SK-N-SH (cell line): Measurements from ENCODE around the gene ADCY9. TPM values are rescaled to one million over a fixed set of nuclear protein-coding genes. Genes with fewer than 3 reads are reported as not detected.

ENCODE experiments used
- CTCF ChIA-PET: fragments of 300-600, 350-600 bp; formaldehyde crosslinking; extraction: SDS; loops from one replicate; lab custom pipeline; 2021; lab: Yijun Ruan, JAX
- POLR2A ChIA-PET: fragments of 350-600 bp; sonication (Branson Sonifier 250); formaldehyde crosslinking; extraction: SDS; loops from one replicate; lab custom pipeline; 2020; ENCODE audit warnings: antibody characterized with exemption, inconsistent platforms; lab: Yijun Ruan, JAX
- DNase-seq: peaks from one replicate; pipeline ENCODE4 v3.0.0; 2012
- H2AFZ ChIP-seq: fragments of 200-600 bp; sonication (generic); 2 replicates; pipeline ENCODE4 v1.8.1; 2016; ENCODE audit warnings: antibody characterized with exemption, mild to moderate bottlenecking, low read depth
- H3F3A ChIP-seq: fragments of 200-600 bp; sonication (generic); replicated peaks from 2 replicates; pipeline ENCODE3; 2016; ENCODE audit warnings: antibody characterized with exemption, mild to moderate bottlenecking; ENCODE audit not compliant: insufficient read depth
- H3K27ac ChIP-seq, 2 experiments: fragments of 200-500 bp in 1 of 2; fragments of 200-600 bp in 1 of 2; sonication (Bioruptor generic) in 1 of 2; sonication (generic), shearing (Covaris generic) in 1 of 2; 2 replicates each; pipeline versions ENCODE4 v1.5.1 to v1.6.1; 2014 to 2016; ENCODE audit warnings: low read depth in 2 of 2, inconsistent platforms in 1 of 2, low read length in 1 of 2, mild to moderate bottlenecking in 1 of 2, mixed read lengths in 1 of 2
- H3K27me3 ChIP-seq: fragments of 200-600 bp; sonication (generic), shearing (Covaris generic); 2 replicates; pipeline ENCODE4 v1.6.1; 2016; ENCODE audit warnings: mixed run types; ENCODE audit not compliant: insufficient read depth
- H3K36me3 ChIP-seq, 2 experiments: fragments of 200-500 bp in 1 of 2; fragments of 200-600 bp in 1 of 2; sonication (Bioruptor generic) in 1 of 2; sonication (generic) in 1 of 2; replicated peaks in 1 of 2; 2 replicates each; pipeline versions ENCODE3 to v1.5.1; 2014 to 2016; ENCODE audit warnings: low read length in 1 of 2, mild to moderate bottlenecking in 1 of 2; ENCODE audit not compliant: insufficient read depth in 2 of 2, control insufficient read depth in 1 of 2
- H3K4me1 ChIP-seq, 2 experiments: fragments of 200-500 bp in 1 of 2; fragments of 200-600 bp in 1 of 2; sonication (Bioruptor generic) in 1 of 2; sonication (generic), shearing (Covaris generic) in 1 of 2; 2 replicates each; pipeline versions ENCODE4 v1.5.1 to v1.6.1; 2014 to 2016; ENCODE audit warnings: low read depth in 1 of 2, low read length in 1 of 2, mixed run types in 1 of 2; ENCODE audit not compliant: insufficient read depth in 2 of 2, control insufficient read depth in 1 of 2
- H3K4me2 ChIP-seq: fragments of 200-600 bp; sonication (generic), shearing (Covaris generic); 2 replicates; pipeline ENCODE4 v1.6.1; 2017; ENCODE audit warnings: mixed run types
- H3K4me3 ChIP-seq, 2 experiments: fragments of 200-500 bp in 1 of 2; fragments of 200-600 bp in 1 of 2; sonication (Bioruptor generic) in 1 of 2; sonication (generic), shearing (Covaris generic) in 1 of 2; 2 replicates each; pipeline versions ENCODE4 v1.5.1 to v1.8.1; 2014 to 2016; ENCODE audit warnings: low read depth in 2 of 2, inconsistent platforms in 1 of 2, low read length in 1 of 2, mild to moderate bottlenecking in 1 of 2, mixed read lengths in 1 of 2, moderate library complexity in 1 of 2
- H3K79me2 ChIP-seq: fragments of 200-600 bp; sonication (generic); 2 replicates; pipeline ENCODE4 v1.8.1; 2017; ENCODE audit warnings: mild to moderate bottlenecking; ENCODE audit not compliant: insufficient read depth
- H3K9ac ChIP-seq: fragments of 200-600 bp; sonication (generic); 2 replicates; pipeline ENCODE4 v1.6.1; 2017; ENCODE audit warnings: mixed run types
- H3K9me2 ChIP-seq: fragments of 200-600 bp; sonication (generic); 2 replicates; pipeline ENCODE4 v1.6.1; 2017; ENCODE audit warnings: mixed run types
- H3K9me3 ChIP-seq: fragments of 200-600 bp; sonication (generic); 2 replicates; pipeline ENCODE4 v1.6.1; 2017; ENCODE audit warnings: mixed run types, mild to moderate bottlenecking, moderate library complexity
- H4K20me1 ChIP-seq: fragments of 200-600 bp; sonication (generic); 2 replicates; pipeline ENCODE4 v1.6.1; 2017; ENCODE audit warnings: mild to moderate bottlenecking, mixed run types; ENCODE audit not compliant: insufficient read depth
- ELF1 ChIP-seq: IDR thresholded peaks from 2 replicates; pipeline ENCODE4 v1.4.0; 2012
- EP300 ChIP-seq, 2 experiments: IDR thresholded peaks; 2 replicates each; pipeline versions ENCODE4 v1.4.0 to v1.6.1; 2012; ENCODE audit warnings: borderline replicate concordance in 1 of 2, low read depth in 1 of 2, low read length in 1 of 2
- EZH2phosphoT487 ChIP-seq: fragments of 200-600 bp; sonication (generic); IDR thresholded peaks from 2 replicates; pipeline ENCODE4 v1.6.1; 2017; ENCODE audit warnings: low read depth, mixed run types, mild to moderate bottlenecking, antibody characterized with exemption, moderate library complexity, borderline replicate concordance
- FOXJ3 ChIP-seq: sonication (generic); formaldehyde crosslinking; IDR thresholded peaks from 2 replicates; pipeline ENCODE4 v1.5.1; 2020; ENCODE audit warnings: mild to moderate bottlenecking, missing genetic modification reagents
- FOXM1 ChIP-seq: IDR thresholded peaks from 2 replicates; pipeline ENCODE4 v1.4.0; 2012; ENCODE audit warnings: low read depth, mild to moderate bottlenecking
- GABPA ChIP-seq: IDR thresholded peaks from 2 replicates; pipeline ENCODE4 v1.4.0; 2012; ENCODE audit warnings: low read depth, mild to moderate bottlenecking
- GATA2 ChIP-seq: sonication (generic); formaldehyde crosslinking; IDR thresholded peaks from 2 replicates; pipeline ENCODE4 v1.5.0; 2020; ENCODE audit warnings: mild to moderate bottlenecking, missing genetic modification reagents
- JUND ChIP-seq: IDR thresholded peaks from 2 replicates; pipeline ENCODE4 v1.4.0; 2012
- MAX ChIP-seq: IDR thresholded peaks from 2 replicates; pipeline ENCODE4 v1.4.0; 2012; ENCODE audit warnings: low read depth
- PBX3 ChIP-seq: IDR thresholded peaks from 2 replicates; pipeline ENCODE4; 2012
- POLR2AphosphoS5 ChIP-seq: IDR thresholded peaks from 2 replicates; pipeline ENCODE4 v1.6.1; 2012; ENCODE audit warnings: low read depth, low read length
- RFX5 ChIP-seq: IDR thresholded peaks from 2 replicates; pipeline ENCODE4 v1.6.1; 2012; ENCODE audit warnings: mild to moderate bottlenecking, improper control_type of control experiment, low read length
- RXRA ChIP-seq: IDR thresholded peaks from 2 replicates; pipeline ENCODE4 v1.4.0; 2012; ENCODE audit warnings: low read depth, mild to moderate bottlenecking, borderline replicate concordance
- SMC3 ChIP-seq: IDR thresholded peaks from 2 replicates; pipeline ENCODE4 v1.6.1; 2012; ENCODE audit warnings: low read depth, low read length, improper control_type of control experiment
- TAF1 ChIP-seq: IDR thresholded peaks from 2 replicates; pipeline ENCODE4 v1.6.1; 2012; ENCODE audit warnings: low read depth, mild to moderate bottlenecking, low read length, moderate library complexity, borderline replicate concordance
- TCF12 ChIP-seq: IDR thresholded peaks from 2 replicates; pipeline ENCODE4 v1.4.0; 2012
- YY1 ChIP-seq: IDR thresholded peaks from 2 replicates; pipeline ENCODE4 v1.4.0; 2012; ENCODE audit warnings: low read depth, mild to moderate bottlenecking
- ZBTB33 ChIP-seq: IDR thresholded peaks from 2 replicates; pipeline ENCODE4 v1.4.0; 2012; ENCODE audit warnings: low read depth, borderline replicate concordance
- WGBS: methylation state at CpG from one replicate; pipeline ENCODE4 v1.1.6; 2017; ENCODE audit warnings: low lambda C conversion rate; 5-methylcytosine and 5-hydroxymethylcytosine counted together
- polyA plus RNA-seq, 3 experiments: library from polyadenylated mRNA; depleted of rRNA; stranded (reverse); fragments of >200 nt; gene quantifications; 2 replicates each; pipeline ENCODE4 v1.2.3, GENCODE V29; 2012
- TF ChIP-seq, protein P1 (sequence below): fragments of 150-350 bp; IDR thresholded peaks from 2 replicates; pipeline ENCODE4 v1.6.1; 2016; ENCODE audit warnings: mild to moderate bottlenecking, low read depth, low read length
- TF ChIP-seq, protein P2 (sequence below): IDR thresholded peaks from 2 replicates; pipeline ENCODE4 v1.4.0; 2012; ENCODE audit warnings: low read depth, borderline replicate concordance

The ADCY9 gene
- polyA plus RNA-seq, 1 of the 3 experiments (the other 2 are of a cell fraction), result 5.2 TPM

- peak; percentile 48 for DNase-seq
- H3K4me2 ChIP-seq, result no peak overlapping the region
- no peaks in the 10 kb centered on the region for H4K20me1 ChIP-seq
- no peak overlapping the region for H3K4me3 ChIP-seq
- TF ChIP-seq JUND (no peak), GATA2 (CRISPR knock-in tag) (peak; percentile 59)
- H3F3A ChIP-seq, result no peaks in the 10 kb centered on the region
- H3K27me3 ChIP-seq, result no peaks in the 10 kb centered on the region
- no peak overlapping the region for H2AFZ ChIP-seq
- H3K79me2 ChIP-seq, result no peaks in the 10 kb centered on the region
- WGBS, result 46% methylated on average over 4 of the region's 5 CpGs
- no peak overlapping the region for H3K9ac ChIP-seq
- H3K4me1 ChIP-seq, result peaks cover 0 to 6% of the 10 kb centered on the region in 2 experiments; a peak in 1 of 4 replicates
- no peaks in the 10 kb centered on the region for H3K9me2 ChIP-seq
- ChIA-PET CTCF (interaction anchor here (0.5 to 1.5 kb wide), 2 partner anchors 25 to 102 kb away, joined by 3 read pairs; no protein-coding TSS in a partner anchor), POLR2A (no interaction called here)
- no peaks in the 10 kb centered on the region for H3K9me3 ChIP-seq
- no peaks in the 10 kb centered on the region for H3K36me3 ChIP-seq
- no peak overlapping the region for H3K27ac ChIP-seq
Measured at GRCh38 chr16:4152267-4152666, 36.0 kb upstream of the ADCY9 start.

- H4K20me1 ChIP-seq, result no peaks in the 10 kb centered on the region
- no peaks in the 10 kb centered on the region for H3K36me3 ChIP-seq
- no peak overlapping the region for H3K9ac ChIP-seq
- no peaks in the 10 kb centered on the region for H3F3A ChIP-seq
- no peak overlapping the region for H3K4me3 ChIP-seq
- no peaks in the 10 kb centered on the region for H3K9me2 ChIP-seq
- no peak for TF ChIP-seq GABPA
- TF ChIP-seq YY1, result no peak
- TF ChIP-seq, protein P1, sequence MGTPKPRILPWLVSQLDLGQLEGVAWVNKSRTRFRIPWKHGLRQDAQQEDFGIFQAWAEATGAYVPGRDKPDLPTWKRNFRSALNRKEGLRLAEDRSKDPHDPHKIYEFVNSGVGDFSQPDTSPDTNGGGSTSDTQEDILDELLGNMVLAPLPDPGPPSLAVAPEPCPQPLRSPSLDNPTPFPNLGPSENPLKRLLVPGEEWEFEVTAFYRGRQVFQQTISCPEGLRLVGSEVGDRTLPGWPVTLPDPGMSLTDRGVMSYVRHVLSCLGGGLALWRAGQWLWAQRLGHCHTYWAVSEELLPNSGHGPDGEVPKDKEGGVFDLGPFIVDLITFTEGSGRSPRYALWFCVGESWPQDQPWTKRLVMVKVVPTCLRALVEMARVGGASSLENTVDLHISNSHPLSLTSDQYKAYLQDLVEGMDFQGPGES, result no peak
- no peak for TF ChIP-seq RFX5
- no peak for TF ChIP-seq POLR2AphosphoS5
- no peak for TF ChIP-seq SMC3
- no peak for TF ChIP-seq FOXJ3 (CRISPR knock-in tag)
- no peak for TF ChIP-seq TAF1
- TF ChIP-seq GATA2 (CRISPR knock-in tag), result no peak
- no peak for TF ChIP-seq FOXM1
- TF ChIP-seq PBX3, result no peak
- no peak for TF ChIP-seq ELF1
- no peak for TF ChIP-seq RXRA
- TF ChIP-seq ZBTB33, result no peak
- no peak for TF ChIP-seq MAX
- TF ChIP-seq TCF12, result no peak
- TF ChIP-seq EZH2phosphoT487, result no peak
- TF ChIP-seq EP300 (IDR thresholded peaks at IDR 0.05; ENCODE audit: borderline replicate concordance in 1 of 2, low read depth in 1 of 2, low read length in 1 of 2), result no peak
- TF ChIP-seq, protein P2, sequence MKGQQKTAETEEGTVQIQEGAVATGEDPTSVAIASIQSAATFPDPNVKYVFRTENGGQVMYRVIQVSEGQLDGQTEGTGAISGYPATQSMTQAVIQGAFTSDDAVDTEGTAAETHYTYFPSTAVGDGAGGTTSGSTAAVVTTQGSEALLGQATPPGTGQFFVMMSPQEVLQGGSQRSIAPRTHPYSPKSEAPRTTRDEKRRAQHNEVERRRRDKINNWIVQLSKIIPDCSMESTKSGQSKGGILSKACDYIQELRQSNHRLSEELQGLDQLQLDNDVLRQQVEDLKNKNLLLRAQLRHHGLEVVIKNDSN, result no peak
- H3K27me3 ChIP-seq, result no peaks in the 10 kb centered on the region
- no peak overlapping the region for H2AFZ ChIP-seq
- H3K79me2 ChIP-seq, result no peaks in the 10 kb centered on the region
- DNase-seq, result no peak
- no peak overlapping the region for H3K4me2 ChIP-seq
- H3K9me3 ChIP-seq, result no peaks in the 10 kb centered on the region
- WGBS, result 84% methylated on average over 7 of the region's 10 CpGs
- H3K4me1 ChIP-seq, result peaks cover 0 to 3% of the 10 kb centered on the region in 2 experiments; a peak in 1 of 4 replicates
- CTCF ChIA-PET, result no interaction called here
- H3K27ac ChIP-seq, result no peak overlapping the region
- POLR2A ChIA-PET, result no interaction called here
Measured at GRCh38 chr16:4147236-4147635, 31.0 kb upstream of the ADCY9 start.
